ENCODE measurements around the gene C4orf17.

DNA sequence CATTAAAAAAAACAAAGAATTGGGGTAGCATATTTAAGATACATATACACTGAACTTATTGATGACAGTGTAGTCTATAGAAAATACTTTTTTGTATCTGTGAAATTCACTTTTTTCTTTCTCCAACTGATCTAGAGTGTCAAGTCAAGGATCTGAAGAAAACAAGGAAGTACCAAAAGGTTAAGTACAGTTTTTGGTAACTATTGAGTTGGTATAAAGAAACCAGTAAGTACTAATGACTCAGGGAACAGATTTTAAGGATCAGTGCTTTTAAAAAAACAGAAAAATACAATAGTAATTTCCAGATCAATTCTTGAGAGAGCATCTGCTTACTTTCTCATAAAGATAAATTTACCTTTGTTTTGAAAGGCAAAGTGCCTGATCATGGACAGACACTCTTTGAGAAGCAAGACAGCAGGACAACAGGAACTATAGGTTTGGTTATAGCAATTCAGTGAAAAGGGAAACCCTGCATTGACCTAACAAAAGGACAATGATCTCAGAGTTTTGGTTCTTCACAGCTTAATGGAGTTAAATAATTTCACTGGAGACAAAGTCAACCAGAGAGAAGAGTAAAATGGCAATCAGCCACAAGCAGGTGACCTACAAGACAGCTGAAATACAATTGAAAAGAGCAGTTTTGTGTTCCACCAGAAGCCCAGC, 29.6 kb downstream of the C4orf17 start:
- TF ChIP-seq RAD21 (IDR thresholded peaks at IDR 0.05 in 1 of 2, conservative IDR thresholded peaks at IDR 0.05 in 1 of 2; ENCODE audit: low read depth in 2 of 2, low read length in 2 of 2) (no peak), CHD2 (IDR thresholded peaks at IDR 0.05; ENCODE audit: low read length) (no peak), POLR2A (IDR thresholded peaks at IDR 0.05; ENCODE audit: control extremely low read depth in 1 of 2, low read depth in 2 of 2, low read length in 2 of 2) (no peak), CREB1 (IDR thresholded peaks at IDR 0.05) (no peak), TAF1 (IDR thresholded peaks at IDR 0.05; ENCODE audit: low read depth, low read length) (no peak), ZNF274 (IDR thresholded peaks at IDR 0.05; ENCODE audit: borderline replicate concordance, extremely low read depth, low read length) (no peak), EP300 (IDR thresholded peaks at IDR 0.05; ENCODE audit: borderline replicate concordance in 1 of 2, low read depth in 2 of 2, low read length in 2 of 2) (no peak), ASH2L (IDR thresholded peaks at IDR 0.05; ENCODE audit: low read length) (no peak)
- TF ChIP-seq, protein P1, sequence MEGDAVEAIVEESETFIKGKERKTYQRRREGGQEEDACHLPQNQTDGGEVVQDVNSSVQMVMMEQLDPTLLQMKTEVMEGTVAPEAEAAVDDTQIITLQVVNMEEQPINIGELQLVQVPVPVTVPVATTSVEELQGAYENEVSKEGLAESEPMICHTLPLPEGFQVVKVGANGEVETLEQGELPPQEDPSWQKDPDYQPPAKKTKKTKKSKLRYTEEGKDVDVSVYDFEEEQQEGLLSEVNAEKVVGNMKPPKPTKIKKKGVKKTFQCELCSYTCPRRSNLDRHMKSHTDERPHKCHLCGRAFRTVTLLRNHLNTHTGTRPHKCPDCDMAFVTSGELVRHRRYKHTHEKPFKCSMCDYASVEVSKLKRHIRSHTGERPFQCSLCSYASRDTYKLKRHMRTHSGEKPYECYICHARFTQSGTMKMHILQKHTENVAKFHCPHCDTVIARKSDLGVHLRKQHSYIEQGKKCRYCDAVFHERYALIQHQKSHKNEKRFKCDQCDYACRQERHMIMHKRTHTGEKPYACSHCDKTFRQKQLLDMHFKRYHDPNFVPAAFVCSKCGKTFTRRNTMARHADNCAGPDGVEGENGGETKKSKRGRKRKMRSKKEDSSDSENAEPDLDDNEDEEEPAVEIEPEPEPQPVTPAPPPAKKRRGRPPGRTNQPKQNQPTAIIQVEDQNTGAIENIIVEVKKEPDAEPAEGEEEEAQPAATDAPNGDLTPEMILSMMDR (IDR thresholded peaks at IDR 0.05; ENCODE audit: control extremely low read depth in 1 of 3, insufficient read depth in 1 of 3, low read depth in 1 of 3, low read length in 3 of 3) = no peak

Measured in H1 (cell line).